Ramos (cell line): ENCODE measurements around the gene ELK1.

Experiments
- in situ Hi-C: fragments of 300-500 bp; cut with MboI; formaldehyde crosslinking; loops from one replicate; pipeline ENCODE4 v1.14.3; 2022; ENCODE audit warnings: low sequenced_read_pairs; ENCODE audit not compliant: unreplicated experiment

ELK1 gene

GRCh38 chrX:47586043-47586787 lies 64.1 kb downstream of the ELK1 start:
- in situ Hi-C loops, result no loop called here
